HepG2 (cell line): ENCODE results near the gene IGFBP5. TPM values are rescaled to one million over a fixed set of nuclear protein-coding genes. Genes with fewer than 3 reads are reported as not detected.
A peak's percentile ranks its signal among the peaks of the same experiment; 100 is the strongest.

Source experiments
- ATAC-seq: fragments of 200-7000 bp; cut with Tn5 transposase; 3 replicates; pipeline ENCODE4 v1.9.1; 2020; ENCODE audit warnings: mild to moderate bottlenecking, moderate library complexity
- BruUV-seq: library from RNA; stranded (reverse); fragments of 400-500 nt; replicated peaks from 2 replicates; lab custom pipeline; 2021; lab: Mats Ljungman, UMichigan
- CTCF ChIA-PET: fragments of 300-600 bp; formaldehyde crosslinking; extraction: SDS; loops from one replicate; lab custom pipeline; 2021; ENCODE audit warnings: low total read pairs, inconsistent platforms, low intra/inter-chr PET ratio; lab: Yijun Ruan, JAX
- POLR2A ChIA-PET: fragments of 350-600 bp; sonication (Branson Sonifier 250); formaldehyde crosslinking; loops from one replicate; lab custom pipeline; 2020; ENCODE audit warnings: antibody characterized with exemption, inconsistent platforms; lab: Yijun Ruan, JAX
- DNase-seq: peaks from one replicate; pipeline ENCODE4 v3.0.0-alpha.2; 2015; ENCODE audit warnings: low spot score
- FAIRE-seq: peaks from 3 replicates; lab custom pipeline; 2011; peaks lifted over from hg19 to GRCh38; lab: Jason Lieb, UNC
- H2AFZ ChIP-seq: one replicate; pipeline ENCODE4 v1.6.1; 2011; ENCODE audit warnings: low read length, inconsistent platforms
- H3K27ac ChIP-seq: fragments of 300-600 bp; 3 replicates; pipeline ENCODE4 v1.8.0; 2011; ENCODE audit warnings: mixed run types, mild to moderate bottlenecking, mixed read lengths, low read length, inconsistent platforms; ENCODE audit not compliant: insufficient read depth; ENCODE audit errors: extremely low read length
- H3K27me3 ChIP-seq, 2 experiments: fragments of 200-600 bp in 1 of 2; 2 replicates in 1 of 2; 3 replicates in 1 of 2; pipeline versions ENCODE4 v1.6.0 to v1.8.0; 2011; ENCODE audit warnings: low read length in 2 of 2, mild to moderate bottlenecking in 2 of 2, moderate library complexity in 2 of 2, inconsistent platforms in 1 of 2; ENCODE audit not compliant: insufficient read depth in 2 of 2, control insufficient read depth in 1 of 2
- H3K36me3 ChIP-seq, 2 experiments: fragments of 200-600 bp in 1 of 2; replicated peaks in 1 of 2; 2 replicates in 1 of 2; 3 replicates in 1 of 2; pipeline versions ENCODE4 v1.5.1 to v1.8.0; 2011; ENCODE audit warnings: low read length in 2 of 2, inconsistent platforms in 1 of 2; ENCODE audit not compliant: insufficient read depth in 2 of 2, control insufficient read depth in 1 of 2
- H3K4me1 ChIP-seq: 2 replicates; pipeline ENCODE4 v1.5.1; 2012; ENCODE audit warnings: low read length, inconsistent platforms; ENCODE audit not compliant: insufficient read depth
- H3K4me2 ChIP-seq: 2 replicates; pipeline ENCODE4 v1.6.0; 2011; ENCODE audit warnings: low read depth, low read length, inconsistent platforms
- H3K4me3 ChIP-seq, 3 experiments: fragments of 200-600 bp in 1 of 3; sonication (generic), shearing (Covaris generic) in 1 of 3; replicated peaks in 1 of 3; 2 replicates each; pipeline ENCODE4 v1.5.1; 2011 to 2016; ENCODE audit warnings: low read length in 3 of 3, inconsistent platforms in 2 of 3, low read depth in 2 of 3, mild to moderate bottlenecking in 2 of 3, control low read depth in 1 of 3, mixed read lengths in 1 of 3; ENCODE audit not compliant: insufficient read depth in 1 of 3
- H3K79me2 ChIP-seq: one replicate; pipeline ENCODE4 v1.6.1; 2011; ENCODE audit warnings: low read length, inconsistent platforms; ENCODE audit not compliant: insufficient read depth
- H3K9ac ChIP-seq: 2 replicates; pipeline ENCODE4 v1.6.0; 2011; ENCODE audit warnings: mild to moderate bottlenecking, low read depth, low read length, inconsistent platforms; ENCODE audit not compliant: insufficient read depth
- H3K9me3 ChIP-seq: 2 replicates; pipeline ENCODE4 v1.5.1; 2012; ENCODE audit warnings: mild to moderate bottlenecking, low read length
- H4K20me1 ChIP-seq: 2 replicates; pipeline ENCODE4 v1.6.0; 2011; ENCODE audit warnings: inconsistent platforms, mild to moderate bottlenecking, low read length, moderate library complexity; ENCODE audit not compliant: insufficient read depth
- CEBPB ChIP-seq: IDR thresholded peaks from 2 replicates; pipeline ENCODE4 v1.6.1; 2011; ENCODE audit warnings: low read depth, low read length, improper control_type of control experiment, borderline replicate concordance
- HDAC2 ChIP-seq: sonication (generic); formaldehyde crosslinking; IDR thresholded peaks from 2 replicates; pipeline ENCODE4 v1.4.0; 2020; ENCODE audit warnings: missing genetic modification reagents
- RCOR2 ChIP-seq: IDR thresholded peaks from 2 replicates; pipeline ENCODE4 v1.6.1; 2016; ENCODE audit warnings: missing biosample characterization, missing genetic modification reagents
- REL ChIP-seq: sonication (generic); formaldehyde crosslinking; conservative IDR thresholded peaks from 2 replicates; pipeline ENCODE4 v1.8.0; 2022; ENCODE audit warnings: mild to moderate bottlenecking, missing genetic modification reagents, moderate library complexity
- ZNF3 ChIP-seq: IDR thresholded peaks from 2 replicates; pipeline ENCODE4 v1.7.0; 2017; ENCODE audit warnings: inconsistent platforms
- WGBS: methylation state at CpG from one replicate; pipeline ENCODE4 v1.1.6; 2017; ENCODE audit warnings: low lambda C conversion rate; 5-methylcytosine and 5-hydroxymethylcytosine counted together
- in situ Hi-C: cut with HindIII; loops from 2 replicates; pipeline ENCODE4 v1.10.0; 2017; ENCODE audit warnings: low pct_unique_long_range_greater_than_20kb; ENCODE audit not compliant: extremely low pct_ligation_motif_present
- intact Hi-C: fragments of 100-400 bp; cut with micrococcal nuclease; formaldehyde crosslinking; loops from one replicate; pipeline ENCODE4 v1.10.0; 2022; ENCODE audit not compliant: unreplicated experiment
- polyA plus RNA-seq, 8 experiments: library from polyadenylated mRNA; depleted of rRNA in 3 of 8; stranded (reverse) in 7 of 8; unstranded in 1 of 8; fragments of >200 nt; fragmentation: Illumina TruSeq in 4 of 8; extraction: Trizol in 4 of 8; gene quantifications; 2 replicates each; pipeline versions ENCODE4 v1.2.1 to v1.2.3, GENCODE V29; 2011 to 2016; ENCODE audit warnings: low read depth in 4 of 8, missing spikeins in 1 of 8, mixed read lengths in 1 of 8; ENCODE audit not compliant: insufficient read depth in 1 of 8
- total RNA-seq, 5 experiments: library from RNA; depleted of rRNA; stranded (reverse); fragments of >200 nt; fragmentation: Illumina TruSeq; extraction: Trizol; gene quantifications; 2 replicates each; pipeline ENCODE4 v1.2.3, GENCODE V29; 2016; ENCODE audit warnings: low read depth in 1 of 5
- TF ChIP-seq, protein P1 (sequence below): sonication (generic); formaldehyde crosslinking; IDR thresholded peaks from 2 replicates; pipeline ENCODE4 v1.5.1; 2020; ENCODE audit warnings: mild to moderate bottlenecking, missing genetic modification reagents, moderate library complexity
- TF ChIP-seq, protein P2 (sequence below): sonication (generic); formaldehyde crosslinking; IDR thresholded peaks from 2 replicates; pipeline ENCODE4 v1.4.0; 2020; ENCODE audit warnings: missing genetic modification reagents; ENCODE audit errors: not compliant biosample characterization
- TF ChIP-seq, protein P3 (sequence below): sonication (generic); formaldehyde crosslinking; IDR thresholded peaks from 2 replicates; pipeline ENCODE4 v1.5.0; 2020; ENCODE audit warnings: missing genetic modification reagents, mild to moderate bottlenecking, borderline replicate concordance

The IGFBP5 gene
- total and polyA plus RNA-seq, 2 of the 13 experiments (the other 11 are each of a cell fraction or from before 2014, with no cell fraction given) = 0.15 TPM; not detected in 1

DNA sequence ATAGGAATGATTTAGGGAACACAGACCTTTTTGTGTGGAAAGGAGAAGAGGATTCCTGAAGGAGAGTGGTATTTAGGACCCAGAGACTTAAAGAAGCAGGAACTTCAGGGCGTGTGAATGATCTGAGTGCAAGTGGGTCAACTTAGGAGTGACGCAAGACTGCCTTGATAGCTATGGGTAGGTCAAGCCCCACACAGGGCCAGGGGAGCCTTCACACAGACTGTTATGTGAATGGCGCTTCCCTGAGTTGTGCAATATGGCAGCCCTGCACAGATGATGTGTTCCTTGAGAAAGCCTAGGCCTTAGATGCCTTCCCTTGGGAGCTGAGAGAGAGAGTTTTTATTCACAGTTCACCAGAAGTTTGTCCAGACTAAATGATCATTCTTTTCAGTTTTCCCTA is 47.1 kb upstream of the IGFBP5 start:
- intact Hi-C loops = no loop called here
- Histone ChIP-seq H2AFZ (no peak overlapping the region), H3K27ac (no peak overlapping the region), H3K4me3 (no peak overlapping the region), H3K4me1 (peaks cover 21% of the 10 kb centered on the region), H4K20me1 (no peaks in the 10 kb centered on the region), H3K9me3 (no peaks in the 10 kb centered on the region), H3K79me2 (no peaks in the 10 kb centered on the region), H3K9ac (no peak overlapping the region), H3K4me2 (no peak overlapping the region), H3K36me3 (no peaks in the 10 kb centered on the region), H3K27me3 (no peaks in the 10 kb centered on the region)
- WGBS = 22% methylated on average over 3 of the region's 3 CpGs
- no peak for ATAC-seq
- ChIA-PET POLR2A (no interaction called here), CTCF (no interaction called here)
- no peak for FAIRE-seq
- TF ChIP-seq ZNF3 (no peak), HDAC2 (no peak), REL (CRISPR knock-in tag) (no peak), CEBPB (peak; percentile 44; the same call in 1 of the 2 replicates), RCOR2 (CRISPR knock-in tag) (no peak)
- TF ChIP-seq, protein P1, sequence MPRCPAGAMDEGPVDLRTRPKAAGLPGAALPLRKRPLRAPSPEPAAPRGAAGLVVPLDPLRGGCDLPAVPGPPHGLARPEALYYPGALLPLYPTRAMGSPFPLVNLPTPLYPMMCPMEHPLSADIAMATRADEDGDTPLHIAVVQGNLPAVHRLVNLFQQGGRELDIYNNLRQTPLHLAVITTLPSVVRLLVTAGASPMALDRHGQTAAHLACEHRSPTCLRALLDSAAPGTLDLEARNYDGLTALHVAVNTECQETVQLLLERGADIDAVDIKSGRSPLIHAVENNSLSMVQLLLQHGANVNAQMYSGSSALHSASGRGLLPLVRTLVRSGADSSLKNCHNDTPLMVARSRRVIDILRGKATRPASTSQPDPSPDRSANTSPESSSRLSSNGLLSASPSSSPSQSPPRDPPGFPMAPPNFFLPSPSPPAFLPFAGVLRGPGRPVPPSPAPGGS (CRISPR knock-in tag) = no peak
- TF ChIP-seq, protein P2, sequence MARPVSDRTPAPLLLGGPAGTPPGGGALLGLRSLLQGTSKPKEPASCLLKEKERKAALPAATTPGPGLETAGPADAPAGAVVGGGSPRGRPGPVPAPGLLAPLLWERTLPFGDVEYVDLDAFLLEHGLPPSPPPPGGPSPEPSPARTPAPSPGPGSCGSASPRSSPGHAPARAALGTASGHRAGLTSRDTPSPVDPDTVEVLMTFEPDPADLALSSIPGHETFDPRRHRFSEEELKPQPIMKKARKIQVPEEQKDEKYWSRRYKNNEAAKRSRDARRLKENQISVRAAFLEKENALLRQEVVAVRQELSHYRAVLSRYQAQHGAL (CRISPR knock-in tag) = no peak
- TF ChIP-seq, protein P3, sequence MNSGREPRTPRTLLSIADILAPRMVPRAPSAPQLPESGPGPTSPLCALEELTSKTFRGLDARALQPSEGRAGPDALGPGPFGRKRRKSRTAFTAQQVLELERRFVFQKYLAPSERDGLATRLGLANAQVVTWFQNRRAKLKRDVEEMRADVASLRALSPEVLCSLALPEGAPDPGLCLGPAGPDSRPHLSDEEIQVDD = no peak
- no peak for DNase-seq
- BruUV-seq = no TSS peak
- in situ Hi-C loops = no loop called here
